Esophagus muscularis mucosa (tissue), 4 donors: ENCODE data around the gene DENND4C. TPM values are rescaled to one million over a fixed set of nuclear protein-coding genes. Genes with fewer than 3 reads are reported as not detected.
A peak's percentile ranks its signal among the peaks of the same experiment; 100 is the strongest.

ENCODE experiments used
- DNase-seq: peaks from one replicate; pipeline ENCODE4 v3.0.0-alpha.2; 2017; ENCODE audit errors: extremely low spot score
- H3K27ac ChIP-seq, 4 donors: fragments of 200-600 bp; sonication (generic); replicated peaks in 1 of 4; 1 replicate in 3 of 4; 2 replicates in 1 of 4; pipeline ENCODE4 v1.5.1; 2016 to 2019; ENCODE audit warnings: mild to moderate bottlenecking in 1 of 4
- H3K27me3 ChIP-seq, 4 donors: fragments of 200-600 bp; sonication (generic); one replicate each; pipeline versions ENCODE4 v1.5.1 to v1.6.0; 2016 to 2019
- H3K36me3 ChIP-seq, 4 donors: fragments of 200-600 bp; sonication (generic); one replicate each; pipeline ENCODE4 v1.5.1; 2016 to 2019
- H3K4me1 ChIP-seq, 4 donors: fragments of 200-600 bp; sonication (generic); one replicate each; pipeline ENCODE4 v1.5.1; 2016 to 2019
- H3K4me3 ChIP-seq, 4 donors: fragments of 200-600 bp; sonication (generic); 1 replicate in 2 of 4; 2 replicates in 2 of 4; pipeline ENCODE4 v1.5.1; 2016 to 2019; ENCODE audit warnings: mild to moderate bottlenecking in 4 of 4, moderate library complexity in 1 of 4
- H3K9me3 ChIP-seq, 4 donors: fragments of 200-600 bp; sonication (generic); 1 replicate in 3 of 4; 2 replicates in 1 of 4; pipeline ENCODE4 v1.5.1; 2016 to 2019
- CTCF ChIP-seq, 3 experiments: fragments of 200-600 bp in 2 of 3; fragments of 450-650 bp in 1 of 3; sonication (generic) in 2 of 3; IDR thresholded peaks; one replicate each; pipeline ENCODE4 v1.5.1; 2017 to 2019; ENCODE audit warnings: antibody characterized with exemption in 3 of 3, mild to moderate bottlenecking in 2 of 3, moderate library complexity in 1 of 3
- EP300 ChIP-seq: sonication (generic); formaldehyde crosslinking; IDR thresholded peaks from one replicate; pipeline ENCODE4 v1.6.1; 2017; ENCODE audit warnings: antibody characterized with exemption
- POLR2A ChIP-seq: fragments of 450-650 bp; IDR thresholded peaks from one replicate; pipeline ENCODE4 v1.6.1; 2017; ENCODE audit warnings: antibody characterized with exemption, moderate library complexity, mild to moderate bottlenecking, low read depth
- POLR2AphosphoS5 ChIP-seq, 2 donors: sonication (generic); formaldehyde crosslinking; IDR thresholded peaks; one replicate each; pipeline ENCODE4 v1.6.1; 2017; ENCODE audit warnings: antibody characterized with exemption in 2 of 2
- WGBS: methylation state at CpG from one replicate; pipeline ENCODE4 v1.1.5; 2018; 5-methylcytosine and 5-hydroxymethylcytosine counted together
- intact Hi-C: fragments of 100-400 bp; cut with DNase I; formaldehyde crosslinking; loops from one replicate; pipeline ENCODE4 v1.15.1; 2023
- total RNA-seq, 4 donors: library from RNA; depleted of rRNA; stranded (reverse); fragments of >200 nt; gene quantifications; one replicate each; pipeline versions ENCODE4 v1.1.0 to v1.2.1, GENCODE V29; 2016

Gene DENND4C
- total RNA-seq, 4 donors from 2014 or later: 59.1 to 97.3 (median 88.1) TPM

GRCh38 chr9:19221326-19221725 lies 9.2 kb upstream of the DENND4C start:
- H3K36me3 ChIP-seq: no peaks in the 10 kb centered on the region
- intact Hi-C loops: no loop called here

DNA sequence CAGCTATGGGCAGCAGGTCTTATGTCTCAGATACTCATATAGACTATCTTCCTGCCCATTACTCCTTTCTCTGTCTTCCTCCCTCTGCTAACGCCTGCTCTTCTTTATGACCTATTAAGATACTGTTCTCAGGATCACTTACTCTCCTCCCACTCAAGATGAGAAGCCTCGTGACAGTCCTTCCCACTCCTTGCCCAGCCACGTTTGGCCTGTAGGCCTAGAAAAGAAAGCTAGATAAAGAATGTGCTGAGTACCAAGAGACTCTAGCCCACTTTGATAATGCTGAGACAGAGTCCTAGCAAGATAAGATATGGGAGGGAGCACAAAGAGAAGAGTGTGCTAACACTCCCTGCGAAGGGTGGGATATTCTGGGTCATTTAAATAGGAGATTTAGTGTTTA lies 6.8 kb upstream of the DENND4C start:
- DNase-seq: no peak
- TF ChIP-seq POLR2AphosphoS5 (IDR thresholded peaks at IDR 0.05): no peak
- no peak for TF ChIP-seq EP300
- TF ChIP-seq CTCF (IDR thresholded peaks at IDR 0.05): no peak
- no peak for TF ChIP-seq POLR2A
- H3K36me3 ChIP-seq: no peaks in the 10 kb centered on the region
- H3K27ac ChIP-seq: no peak overlapping the region
- intact Hi-C loops: no loop called here
- 75% methylated on average over 4 of the region's 4 CpGs for WGBS
- H3K9me3 ChIP-seq: no peaks in the 10 kb centered on the region
- no peaks in the 10 kb centered on the region for H3K27me3 ChIP-seq
- no peaks in the 10 kb centered on the region for H3K4me1 ChIP-seq
- no peak overlapping the region for H3K4me3 ChIP-seq

More at GRCh38 chr9:19221326-19221725, 9.2 kb upstream of the DENND4C start:
- 94% methylated on average over 10 of the region's 10 CpGs for WGBS
- H3K9me3 ChIP-seq: no peaks in the 10 kb centered on the region
- no peaks in the 10 kb centered on the region for H3K4me1 ChIP-seq
- no peak for TF ChIP-seq POLR2AphosphoS5 (IDR thresholded peaks at IDR 0.05)
- no peak for TF ChIP-seq POLR2A
- TF ChIP-seq EP300: no peak
- TF ChIP-seq CTCF (IDR thresholded peaks at IDR 0.05): no peak
- DNase-seq: no peak
- no peak overlapping the region for H3K4me3 ChIP-seq
- H3K27me3 ChIP-seq: no peaks in the 10 kb centered on the region
- H3K27ac ChIP-seq: no peak overlapping the region

GRCh38 chr9:19224563-19224962 lies 5.9 kb upstream of the DENND4C start:
- no peaks in the 10 kb centered on the region for H3K36me3 ChIP-seq
- DNase-seq: no peak
- H3K9me3 ChIP-seq: no peaks in the 10 kb centered on the region
- H3K27me3 ChIP-seq: no peaks in the 10 kb centered on the region
- 87% methylated on average over 7 of the region's 7 CpGs for WGBS
- peaks cover 0 to 6% (median 5%) of the 10 kb centered on the region in 4 donors for H3K4me1 ChIP-seq
- H3K27ac ChIP-seq: no peak overlapping the region
- no peak overlapping the region for H3K4me3 ChIP-seq
- TF ChIP-seq EP300 (no peak), CTCF (IDR thresholded peaks at IDR 0.05) (no peak), POLR2AphosphoS5 (IDR thresholded peaks at IDR 0.05) (no peak), POLR2A (no peak)
- intact Hi-C loops: no loop called here

DNA sequence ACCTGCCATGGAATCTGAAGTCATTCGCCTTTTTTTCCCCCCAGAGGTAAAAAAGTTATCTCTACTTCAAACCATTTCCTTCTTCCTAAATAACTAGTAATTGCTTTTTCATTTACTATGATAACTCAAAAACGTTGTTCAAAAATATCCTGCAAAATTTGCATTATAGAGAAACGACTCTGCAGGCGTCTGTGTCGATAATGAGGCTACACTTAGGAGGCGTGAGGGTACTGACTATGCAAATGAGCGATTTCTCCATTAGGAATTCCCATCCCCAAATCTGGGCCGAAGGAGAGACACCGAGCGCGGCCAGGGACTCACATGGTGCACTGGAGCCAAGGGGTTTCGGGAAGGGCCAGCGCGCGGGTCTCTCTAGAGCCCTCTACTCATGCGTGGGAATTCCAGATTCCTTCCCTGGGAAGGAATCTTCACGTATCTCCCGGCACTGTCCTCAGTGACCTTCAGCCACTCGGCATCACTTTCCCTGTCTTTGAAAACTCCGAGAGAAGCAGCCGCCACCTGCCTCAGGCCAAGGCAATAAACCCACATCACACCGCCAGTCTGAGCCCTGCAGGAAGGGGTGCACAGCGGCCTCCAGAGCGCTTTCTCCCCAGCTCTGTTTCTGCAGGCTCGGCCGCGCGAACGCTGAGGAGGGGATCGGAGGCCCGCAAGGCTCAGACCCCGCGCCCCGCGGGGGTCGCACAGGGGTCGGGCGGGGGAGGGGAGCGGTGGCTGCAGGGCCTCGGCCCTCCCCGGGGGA lies 718 bp upstream of the DENND4C start:
- Histone ChIP-seq H3K4me1 (peaks cover 16 to 41% (median 36%) of the 10 kb centered on the region in 4 donors), H3K27me3 (no peaks in the 10 kb centered on the region), H3K4me3 (peak overlapping the region; percentile 79 to 96 (median 80)), H3K27ac (peak overlapping the region; percentile 96 to 99 (median 98)), H3K9me3 (no peaks in the 10 kb centered on the region), H3K36me3 (no peaks in the 10 kb centered on the region)
- WGBS: 3% methylated on average over 41 of the region's 41 CpGs
- TF ChIP-seq EP300: no peak
- no peak for TF ChIP-seq POLR2A
- peak in 1 of 3 experiments; percentile 5 for TF ChIP-seq CTCF (IDR thresholded peaks at IDR 0.05)
- peak in 1 of 2 donors; percentile 19 for TF ChIP-seq POLR2AphosphoS5 (IDR thresholded peaks at IDR 0.05)
- DNase-seq: peak; percentile 95
- intact Hi-C loops: loop anchor here (5.0 to 10.0 kb wide), 2 partner anchors 47 to 145 kb away; no protein-coding TSS in a partner anchor
